Activated CD8-positive, alpha-beta memory T cell treated with anti-CD3 and anti-CD28 coated beads for 36 hours (primary cell): ENCODE data around the gene ERICH2. TPM values are rescaled to one million over a fixed set of nuclear protein-coding genes. Genes with fewer than 3 reads are reported as not detected.
"Not testable (repeated sequence)": the region's sequence is repeated elsewhere in the genome, so short reads cannot be mapped to it uniquely, and the experiment has no call there.

ENCODE experiments used
- CTCF ChIA-PET: fragments of 350-600 bp; sonication (Branson Sonifier 250); formaldehyde crosslinking; loops from one replicate; lab custom pipeline; 2021; ENCODE audit warnings: antibody characterized with exemption; lab: Charles Lee
- POLR2A ChIA-PET: fragments of 350-600 bp; sonication (Branson Sonifier 250); formaldehyde crosslinking; loops from one replicate; lab custom pipeline; 2021; ENCODE audit warnings: antibody characterized with exemption; lab: Charles Lee
- total RNA-seq, 2 experiments: library from RNA; stranded (reverse); gene quantifications; one replicate each; pipeline ENCODE4 v1.2.3, GENCODE V29; 2021

Gene ERICH2
- total RNA-seq: not detected

- CTCF ChIA-PET: interaction anchor here (1.0 to 1.3 kb wide), 2 partner anchors 54 to 58 kb away, joined by 3 to 4 read pairs; no protein-coding TSS in a partner anchor
- POLR2A ChIA-PET: no interaction called here
These were observed at the start of gene ERICH2 for GRCh38 chr2:170770008-170770605. Gene ERICH2, plus strand, starts transcription at chr2:170770378. Its CDS starts 304 bp downstream, at chr2:170770682.

- ChIA-PET POLR2A (no interaction called here), CTCF (no interaction called here)
These were observed 48.5 kb upstream of the ERICH2 start for GRCh38 chr2:170721678-170722077.

- ChIA-PET POLR2A (no interaction called here), CTCF (no interaction called here)
These were observed 47.9 kb upstream of the ERICH2 start for GRCh38 chr2:170722301-170722700.

- ChIA-PET POLR2A (no interaction called here), CTCF (no interaction called here)
These were observed 46.7 kb upstream of the ERICH2 start for GRCh38 chr2:170723446-170723958.

- CTCF ChIA-PET: no interaction called here
- POLR2A ChIA-PET: interaction anchor here (0.6 kb wide), 1 partner anchor 10 kb away, joined by 5 read pairs; no protein-coding TSS in a partner anchor
These were observed 36.2 kb upstream of the ERICH2 start for GRCh38 chr2:170733798-170734600.

- CTCF ChIA-PET: not testable (repeated sequence)
- POLR2A ChIA-PET: interaction anchor here (0.6 kb wide), 1 partner anchor 9 kb away, joined by 5 read pairs; no protein-coding TSS in a partner anchor
These were observed 35.6 kb upstream of the ERICH2 start for GRCh38 chr2:170734601-170735000.

- ChIA-PET CTCF (no interaction called here), POLR2A (no interaction called here)
These were observed 33.5 kb upstream of the ERICH2 start for GRCh38 chr2:170736628-170737027.

GRCh38 chr2:170737406-170737805, 32.8 kb upstream of the ERICH2 start:
- ChIA-PET POLR2A (no interaction called here), CTCF (no interaction called here)

- ChIA-PET CTCF (no interaction called here), POLR2A (no interaction called here)
These were observed 32.4 kb upstream of the ERICH2 start for GRCh38 chr2:170737821-170738220.

GRCh38 chr2:170739048-170739447, 31.1 kb upstream of the ERICH2 start:
- POLR2A ChIA-PET: no interaction called here
- CTCF ChIA-PET: no interaction called here

- CTCF ChIA-PET: no interaction called here
- POLR2A ChIA-PET: no interaction called here
These were observed 30.6 kb upstream of the ERICH2 start for GRCh38 chr2:170739507-170740046.

- POLR2A ChIA-PET: no interaction called here
These were observed 29.5 kb upstream of the ERICH2 start for GRCh38 chr2:170740660-170741059.

GRCh38 chr2:170742000-170742399, 28.2 kb upstream of the ERICH2 start:
- CTCF ChIA-PET: no interaction called here

More at GRCh38 chr2:170740660-170741059, 29.5 kb upstream of the ERICH2 start:
- CTCF ChIA-PET: no interaction called here

GRCh38 chr2:170742896-170743529, 27.2 kb upstream of the ERICH2 start:
- ChIA-PET POLR2A (interaction anchor here (0.7 kb wide), 1 partner anchor 9 kb away, joined by 5 read pairs; no protein-coding TSS in a partner anchor), CTCF (no interaction called here)

More at GRCh38 chr2:170742000-170742399, 28.2 kb upstream of the ERICH2 start:
- POLR2A ChIA-PET: no interaction called here

GRCh38 chr2:170743530-170744239, 26.5 kb upstream of the ERICH2 start:
- ChIA-PET CTCF (no interaction called here), POLR2A (interaction anchor here (0.7 kb wide), 1 partner anchor 9 kb away, joined by 5 read pairs; no protein-coding TSS in a partner anchor)

- POLR2A ChIA-PET: no interaction called here
- CTCF ChIA-PET: no interaction called here
These were observed 25.8 kb upstream of the ERICH2 start for GRCh38 chr2:170744248-170745002.

- POLR2A ChIA-PET: no interaction called here
- CTCF ChIA-PET: no interaction called here
These were observed 24.9 kb upstream of the ERICH2 start for GRCh38 chr2:170745305-170745704.

- ChIA-PET POLR2A (no interaction called here), CTCF (no interaction called here)
These were observed 22.3 kb upstream of the ERICH2 start for GRCh38 chr2:170747921-170748320.
